NCI-H146 (cell line): ENCODE measurements around the gene PJA2.

ENCODE experiments used
- DNase-seq: peaks from one replicate; lab custom pipeline; 2025; lab: John Stamatoyannopoulos, UW

The PJA2 gene

DNA sequence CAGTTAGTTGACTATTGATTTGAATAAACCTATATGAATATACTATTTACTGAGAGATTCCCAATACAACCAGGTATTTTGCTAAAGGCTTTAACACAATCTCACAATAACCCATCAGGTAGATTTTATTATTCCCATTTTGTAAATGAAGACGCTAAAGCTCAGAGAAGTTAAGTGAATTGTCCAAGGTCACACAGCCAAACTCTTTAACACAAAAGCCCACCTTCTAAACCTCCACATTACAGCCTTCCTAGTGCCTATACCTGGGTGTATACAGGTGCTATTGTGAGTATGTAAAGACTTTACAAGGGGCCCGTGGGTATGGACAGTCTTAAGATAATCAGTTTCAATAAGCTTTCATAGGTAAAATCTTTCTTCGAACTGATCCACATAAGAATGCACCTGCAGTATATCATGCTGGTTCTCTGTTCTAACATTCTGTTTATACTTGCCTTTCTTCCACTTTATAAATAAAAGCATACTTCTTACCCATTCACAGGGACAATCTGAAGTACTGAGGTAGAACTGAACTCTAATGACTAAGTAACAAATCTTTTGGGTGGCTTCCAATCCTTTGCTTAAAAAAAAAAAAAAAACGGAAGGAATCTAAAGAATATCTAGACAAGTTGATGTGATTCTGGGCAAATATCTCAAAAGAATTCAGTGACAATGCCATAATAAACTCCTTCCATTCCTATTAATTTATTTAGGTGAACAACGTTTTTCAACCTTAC is 59.1 kb downstream of the PJA2 start:
- DNase-seq = no peak

GRCh38 chr5:109349388-109349787 is 60.4 kb downstream of the PJA2 start:
- no peak for DNase-seq

DNA sequence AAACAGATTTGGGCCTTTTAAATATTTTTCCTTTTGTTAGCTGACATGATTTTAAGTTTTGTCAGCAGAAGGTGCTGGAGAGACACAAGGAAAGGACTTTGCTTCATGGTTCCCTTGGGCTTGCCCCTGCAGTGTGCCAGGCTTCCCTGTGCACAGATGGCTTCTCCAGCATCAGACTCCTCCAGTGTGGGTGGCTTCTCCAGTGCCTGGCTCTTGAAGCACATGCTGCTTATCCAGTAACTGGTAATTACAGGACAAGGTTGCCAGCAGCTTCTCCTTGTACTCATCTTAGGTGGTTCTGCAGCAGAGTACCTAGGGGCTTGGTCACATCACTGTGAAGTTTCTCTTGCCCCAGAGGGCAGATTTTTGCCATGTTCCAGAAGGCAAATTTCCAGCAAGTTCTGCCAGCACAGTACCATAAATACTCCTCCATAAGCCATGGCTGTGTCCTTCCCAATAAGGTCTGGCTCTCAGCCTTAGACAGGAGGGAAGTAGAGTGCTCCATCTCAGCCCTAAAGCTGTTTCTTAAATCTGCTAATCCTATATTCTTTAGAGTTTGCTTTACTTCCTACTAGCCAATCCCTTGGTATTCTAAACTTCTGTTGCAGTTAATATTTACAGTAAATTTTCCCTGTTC is 62.4 kb downstream of the PJA2 start:
- no peak for DNase-seq

DNA sequence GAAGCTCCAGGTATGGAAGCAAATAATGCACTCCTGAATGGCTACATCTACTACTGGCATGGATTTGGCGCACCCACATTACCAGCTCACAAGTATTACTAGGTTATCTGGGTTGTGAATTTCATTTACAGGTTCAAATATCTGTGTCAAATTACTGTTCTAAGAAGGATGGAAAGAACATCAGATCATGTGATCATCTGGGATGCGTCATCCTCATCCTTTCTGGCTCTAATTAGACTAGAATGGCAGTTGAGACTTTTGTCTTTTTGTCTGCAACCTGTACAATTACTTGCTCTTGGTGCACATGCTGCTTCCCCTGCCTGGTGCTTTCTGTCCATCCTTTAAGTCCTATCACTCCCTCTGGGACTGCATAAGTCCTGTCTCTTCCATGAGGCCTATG is 64.1 kb downstream of the PJA2 start:
- DNase-seq = no peak

DNA sequence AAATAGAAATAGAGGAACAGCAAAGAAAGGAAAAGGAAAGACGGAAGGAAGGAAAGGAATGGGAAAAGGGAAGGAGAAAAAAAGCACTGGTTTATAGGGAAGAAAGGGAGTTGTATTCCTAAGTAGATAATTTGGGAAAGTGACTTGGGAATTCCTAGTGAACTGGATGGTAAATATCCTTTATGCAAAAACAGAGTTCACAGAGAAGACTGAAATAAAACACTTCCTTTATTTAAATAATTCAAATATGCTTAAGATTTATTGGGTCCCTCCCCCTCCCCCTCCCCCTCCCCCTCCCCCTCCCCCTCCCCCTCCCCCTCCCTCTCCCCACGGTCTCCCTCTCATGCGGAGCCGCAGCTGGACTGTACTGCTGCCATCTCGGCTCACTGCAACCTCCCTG is 69.4 kb downstream of the PJA2 start:
- no peak for DNase-seq

GRCh38 chr5:109335114-109335513 is 74.7 kb downstream of the PJA2 start:
- DNase-seq = no peak

DNA sequence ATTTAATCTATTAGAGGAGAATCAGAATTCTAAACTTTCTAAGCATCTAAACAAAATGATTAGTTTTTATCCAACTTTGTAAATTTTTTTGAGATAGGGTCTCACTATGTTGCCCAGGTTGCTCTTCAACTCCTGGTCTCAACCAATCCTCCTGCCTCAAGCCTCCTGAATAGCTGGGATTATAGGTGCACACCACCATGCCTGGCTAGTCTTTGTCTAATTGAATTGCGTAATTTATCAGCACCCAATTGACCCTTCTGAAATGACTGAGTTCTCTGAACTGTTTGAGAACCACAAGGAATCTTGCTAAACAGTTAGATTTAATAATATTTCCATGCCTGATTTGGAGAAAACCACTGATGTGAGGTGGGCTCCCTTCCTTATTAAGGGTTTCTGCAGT is 75.7 kb downstream of the PJA2 start:
- DNase-seq = no peak

GRCh38 chr5:109329333-109330237 is 80.2 kb downstream of the PJA2 start:
- DNase-seq = no peak

GRCh38 chr5:109328626-109329025 is 81.1 kb downstream of the PJA2 start:
- no peak for DNase-seq

GRCh38 chr5:109327570-109327969 is 82.2 kb downstream of the PJA2 start:
- no peak for DNase-seq

GRCh38 chr5:109326919-109327318 is 82.9 kb downstream of the PJA2 start:
- DNase-seq = no peak

DNA sequence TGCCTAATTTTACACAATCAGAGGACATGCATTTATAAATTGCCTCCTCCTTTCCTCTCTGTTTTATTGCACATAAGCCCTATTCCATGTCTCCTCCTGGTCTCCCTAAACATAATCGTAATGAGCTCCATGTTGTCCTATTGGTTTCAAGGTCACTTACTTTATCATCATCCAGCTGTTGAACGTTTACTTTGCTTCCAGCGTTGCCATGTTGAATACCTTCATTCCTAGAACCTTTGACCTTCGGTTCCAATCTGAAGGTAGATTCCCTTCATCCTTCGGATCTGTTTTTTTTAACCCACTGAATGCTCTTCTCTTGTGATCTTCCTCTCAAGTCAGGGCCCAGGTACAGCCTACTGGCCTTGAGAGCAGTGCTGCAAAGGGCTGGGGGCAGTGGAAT is 84.3 kb downstream of the PJA2 start:
- DNase-seq = no peak

DNA sequence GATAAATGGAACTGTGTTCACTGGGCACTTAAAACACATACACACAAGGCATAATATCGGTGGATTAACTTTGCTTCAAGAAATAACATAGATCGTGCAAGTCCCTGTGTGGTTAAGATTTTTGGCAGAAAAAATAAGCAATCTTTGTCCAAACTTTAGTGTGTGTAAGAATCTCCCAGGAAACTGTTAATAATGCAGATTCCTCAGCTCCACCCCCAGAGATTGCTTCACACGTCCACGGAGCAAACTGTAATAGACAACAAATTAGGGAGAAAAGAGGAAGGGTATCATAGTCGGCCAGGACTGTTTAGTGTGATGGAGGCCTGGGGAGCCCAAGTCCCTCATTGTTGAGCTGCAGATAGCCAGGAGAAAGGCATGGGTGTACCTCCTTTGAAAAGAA is 84.8 kb downstream of the PJA2 start:
- DNase-seq = no peak

GRCh38 chr5:109324351-109324750 is 85.4 kb downstream of the PJA2 start:
- no peak for DNase-seq

DNA sequence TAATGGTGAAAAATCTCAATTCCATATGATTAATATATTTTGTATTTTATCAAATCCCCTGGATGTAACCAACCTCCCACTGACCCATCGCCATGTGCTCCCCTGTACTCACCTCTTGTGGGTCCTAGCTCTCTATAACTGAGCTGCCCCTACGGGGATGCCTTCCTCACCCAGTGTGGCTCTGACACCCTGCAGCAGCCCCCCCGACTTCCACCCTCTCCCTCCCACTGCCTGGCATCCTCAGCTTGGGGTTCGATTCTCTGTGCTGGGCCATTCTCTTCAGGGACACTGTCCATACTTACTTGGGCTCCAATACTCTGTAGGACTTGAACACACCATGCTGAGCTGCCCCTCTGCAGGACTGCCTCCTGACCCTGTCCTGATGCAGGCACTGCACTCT is 87.1 kb downstream of the PJA2 start:
- DNase-seq = no peak

DNA sequence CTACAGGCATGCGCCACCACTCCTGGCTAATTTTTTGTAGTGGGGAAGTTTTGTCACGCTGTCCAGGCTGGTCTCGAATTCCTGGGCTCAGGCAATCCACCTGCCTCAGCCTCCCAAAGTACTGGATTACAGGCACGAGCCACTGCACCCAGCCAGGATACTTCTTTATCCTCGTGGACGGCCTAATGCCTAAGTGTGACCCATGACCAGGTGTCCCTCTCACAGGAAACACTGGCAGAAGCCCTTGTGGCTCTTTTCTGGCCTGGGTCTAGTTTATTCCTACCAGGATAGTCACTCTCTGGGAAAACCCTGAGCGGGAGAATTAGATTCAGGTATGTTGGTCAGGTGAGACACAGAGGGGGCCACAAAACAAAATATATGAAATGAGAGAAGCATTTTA is 90.4 kb downstream of the PJA2 start:
- no peak for DNase-seq

DNA sequence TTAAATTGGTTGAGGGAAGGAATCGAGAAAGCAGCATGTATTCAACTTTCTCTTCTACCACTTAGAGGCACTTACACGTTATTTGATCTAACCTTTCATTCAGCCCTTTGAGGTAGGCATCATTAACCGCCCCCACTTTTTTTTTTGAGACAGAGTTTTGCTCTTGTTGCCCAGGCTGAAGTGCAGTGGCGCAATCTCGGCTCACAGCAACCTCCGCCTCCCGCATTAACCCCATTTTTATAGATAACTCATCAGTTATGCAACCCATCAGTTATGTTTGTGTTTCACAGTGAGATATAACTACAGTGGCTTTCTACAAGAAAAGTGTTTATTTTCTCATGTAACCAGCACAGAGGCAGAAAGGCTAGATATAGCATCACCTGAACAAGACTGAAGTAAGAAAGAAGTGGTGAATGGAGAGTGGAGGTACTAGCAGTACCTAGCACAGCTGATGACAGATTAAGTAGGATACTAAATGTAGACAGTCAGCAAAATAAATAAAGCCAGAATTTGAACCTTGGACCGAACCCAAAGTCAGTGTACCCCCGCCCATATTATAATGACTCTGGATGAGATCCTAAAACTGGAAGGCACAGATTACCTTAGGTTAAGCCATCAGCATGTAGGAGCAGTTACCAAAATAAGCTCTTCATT is 91.2 kb downstream of the PJA2 start:
- DNase-seq = no peak

GRCh38 chr5:109316634-109317033 is 93.1 kb downstream of the PJA2 start:
- no peak for DNase-seq

- DNase-seq = no peak
Measured at GRCh38 chr5:109315245-109315644, 94.5 kb downstream of the PJA2 start.

- DNase-seq = no peak
Measured at GRCh38 chr5:109313127-109313526, 96.6 kb downstream of the PJA2 start.

DNA sequence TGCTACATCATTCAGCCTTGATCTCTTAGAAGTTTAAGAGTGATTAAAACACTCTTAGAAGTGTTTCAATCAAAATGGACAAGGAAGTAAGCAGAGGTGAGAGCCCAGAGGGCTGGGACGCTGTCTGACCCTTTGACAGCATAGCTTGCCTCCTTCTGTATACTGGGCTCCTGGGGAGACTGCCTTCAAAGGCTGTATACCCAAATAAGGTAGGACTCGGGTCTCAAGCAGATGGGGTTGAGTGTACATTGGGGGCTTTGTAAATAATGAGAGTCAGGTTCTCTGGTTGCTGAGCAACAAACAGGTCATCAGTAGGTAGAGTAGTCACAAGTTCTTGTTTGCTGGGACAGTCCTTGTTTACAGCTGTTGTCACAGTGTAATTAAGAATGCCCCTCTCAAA is 97.1 kb downstream of the PJA2 start:
- no peak for DNase-seq

GRCh38 chr5:109310315-109310714 is 99.5 kb downstream of the PJA2 start:
- no peak for DNase-seq
